HUDEP-2 (cell line): ENCODE data around the gene ENAH.
"Not testable (repeated sequence)": the region's sequence is repeated elsewhere in the genome, so short reads cannot be mapped to it uniquely, and the experiment has no call there.

Experiments
- DNase-seq, 76 experiments: peaks; one replicate each; lab custom pipeline; 2025; ENCODE audit not compliant: unreplicated experiment in 76 of 76; lab: John Stamatoyannopoulos, UW

ENAH gene

DNA sequence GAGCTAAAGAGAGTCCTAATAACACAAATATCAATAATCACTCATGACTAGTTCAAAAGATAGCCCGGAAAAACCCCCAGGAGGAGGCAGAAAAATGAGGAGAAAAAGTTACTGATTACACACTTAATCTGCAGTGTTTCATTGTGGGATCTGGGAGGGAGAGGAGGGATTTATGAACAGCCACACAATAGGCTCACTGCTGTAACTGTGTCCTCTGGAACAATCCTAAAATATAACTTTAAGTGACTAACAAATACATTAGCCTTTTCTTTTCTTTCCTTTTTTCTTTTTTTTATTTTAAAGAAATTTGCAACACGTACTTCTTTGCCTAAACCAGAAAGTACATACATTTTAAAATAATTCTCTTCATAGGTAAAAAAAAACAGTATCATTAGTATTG, 118.8 kb downstream of the ENAH start:
- no peak for DNase-seq

DNA sequence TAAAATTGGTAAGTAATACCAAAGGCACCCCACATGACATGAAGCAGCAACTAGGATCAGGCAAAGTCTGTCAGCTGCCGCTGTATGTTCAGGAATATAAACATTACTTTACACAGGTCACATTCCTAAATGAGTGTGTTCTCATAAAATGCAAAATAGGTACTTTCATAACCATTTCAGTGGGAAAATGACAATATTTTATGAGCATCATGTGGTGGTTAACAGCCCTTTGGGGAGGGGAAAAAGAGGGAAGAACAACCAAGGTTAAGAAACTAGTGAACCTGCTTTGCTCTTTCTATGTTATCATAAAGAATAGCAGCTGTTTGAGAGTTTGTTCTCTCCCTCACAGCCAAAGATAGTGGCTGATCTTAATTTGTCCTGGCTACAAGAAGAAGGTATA, 119.7 kb downstream of the ENAH start:
- DNase-seq = no peak

DNA sequence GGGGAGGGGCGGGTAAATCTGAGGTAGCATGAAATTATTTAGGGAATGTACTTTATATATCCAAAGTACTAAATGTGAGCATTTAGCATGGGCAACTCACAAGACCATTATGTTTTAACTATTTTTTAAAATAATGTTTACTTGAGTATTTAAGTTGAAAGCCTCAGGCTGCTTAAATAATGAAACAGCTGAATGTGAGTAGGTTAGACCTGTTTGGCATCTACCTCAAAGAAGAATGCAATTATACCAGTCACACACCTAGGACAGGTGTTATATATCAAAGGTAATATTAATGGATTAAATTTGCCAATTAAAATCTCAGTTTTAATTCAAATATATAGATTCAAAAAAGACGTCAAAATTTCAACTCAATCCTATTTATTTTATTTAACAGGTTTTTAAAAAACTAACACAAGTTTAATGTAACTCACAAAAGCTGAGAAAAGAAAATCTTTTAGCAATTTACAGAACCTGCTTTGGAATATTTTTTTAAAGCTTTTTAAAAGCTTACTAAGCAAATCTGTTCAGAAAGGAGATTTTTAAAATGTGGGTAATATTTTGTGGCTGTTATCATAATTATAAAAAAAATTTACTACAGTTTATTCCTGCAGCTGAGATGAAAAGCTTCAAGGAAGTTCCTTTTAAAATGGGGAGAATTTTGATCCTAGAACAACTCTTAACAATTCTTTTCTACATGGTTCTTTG, 120.5 kb downstream of the ENAH start:
- no peak for DNase-seq

DNA sequence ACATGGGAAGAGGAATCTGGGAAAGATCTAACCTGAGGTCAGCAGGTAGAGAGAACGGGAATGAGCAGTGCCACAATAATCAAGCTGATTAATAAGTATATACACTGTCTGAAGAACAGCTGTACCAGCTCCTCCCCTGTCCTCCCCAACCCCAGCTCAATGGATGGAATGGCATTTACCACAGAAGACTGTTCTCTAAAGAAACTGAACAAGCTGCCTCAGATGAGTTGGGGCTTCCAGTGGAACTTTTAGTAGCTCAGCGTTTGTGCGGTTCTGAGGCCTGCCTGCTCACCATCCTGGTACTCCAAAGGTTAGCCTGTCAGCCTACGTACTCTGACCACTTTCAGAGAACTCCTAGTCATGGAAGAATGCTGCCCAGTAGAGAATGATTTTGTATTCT, 123.2 kb downstream of the ENAH start:
- no peak for DNase-seq

DNA sequence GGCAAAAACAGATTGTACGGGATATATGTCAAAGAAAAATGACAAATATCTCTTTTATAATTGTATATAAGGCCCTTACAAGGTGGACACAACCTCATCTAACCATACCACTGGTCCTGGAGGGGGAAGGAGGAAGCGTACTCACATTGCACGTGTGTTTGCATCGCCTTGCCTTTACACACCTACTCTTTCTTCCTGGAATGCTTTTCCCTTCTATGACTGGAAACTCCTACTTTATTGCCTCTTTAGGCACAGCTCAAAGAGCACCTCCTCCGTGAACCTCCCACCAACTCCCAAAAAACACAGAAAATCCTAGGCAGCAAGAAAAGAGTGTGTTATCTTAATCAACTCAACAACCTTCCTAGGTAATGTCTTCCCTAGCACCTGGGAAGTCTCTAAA, 125.3 kb downstream of the ENAH start:
- no peak for DNase-seq

DNA sequence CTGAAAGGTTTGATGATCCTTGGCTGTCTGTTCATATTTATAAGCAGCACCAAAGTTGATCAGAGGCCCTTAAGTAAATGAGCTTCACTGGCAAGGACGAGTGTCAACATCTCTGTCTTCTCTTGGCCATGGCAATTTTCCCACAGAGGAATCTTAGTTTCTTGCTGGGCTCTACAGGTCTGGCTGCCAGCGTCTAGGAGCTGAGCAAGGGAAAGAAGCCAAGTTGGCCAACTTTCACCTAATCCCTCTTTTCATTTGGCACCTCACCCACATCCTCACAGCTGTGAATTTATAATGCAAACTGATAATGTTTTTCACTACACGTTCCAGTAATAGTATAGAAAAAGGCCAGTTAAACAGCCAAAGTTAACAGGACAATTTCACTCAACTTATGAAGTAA, 126.0 kb downstream of the ENAH start:
- no peak for DNase-seq

DNA sequence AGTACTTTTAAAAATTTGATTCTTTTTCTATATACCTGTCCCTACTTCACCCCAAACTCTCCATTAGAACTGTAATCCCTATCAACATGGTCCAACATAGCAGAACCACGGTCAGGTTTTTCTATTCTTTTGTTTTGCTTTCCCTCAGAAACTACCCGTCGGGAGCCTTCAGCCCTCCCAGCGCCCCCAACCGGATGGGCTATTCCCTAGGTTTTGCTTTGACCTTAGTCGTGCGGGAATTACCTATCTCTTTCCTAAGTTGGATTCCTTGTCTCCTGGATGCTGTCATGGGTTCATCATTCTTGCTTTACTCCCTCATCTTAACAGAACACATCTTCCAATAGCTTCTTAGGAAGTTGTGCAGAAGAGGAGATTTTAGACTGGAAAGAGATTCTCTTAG, 127.5 kb downstream of the ENAH start:
- DNase-seq = no peak

DNA sequence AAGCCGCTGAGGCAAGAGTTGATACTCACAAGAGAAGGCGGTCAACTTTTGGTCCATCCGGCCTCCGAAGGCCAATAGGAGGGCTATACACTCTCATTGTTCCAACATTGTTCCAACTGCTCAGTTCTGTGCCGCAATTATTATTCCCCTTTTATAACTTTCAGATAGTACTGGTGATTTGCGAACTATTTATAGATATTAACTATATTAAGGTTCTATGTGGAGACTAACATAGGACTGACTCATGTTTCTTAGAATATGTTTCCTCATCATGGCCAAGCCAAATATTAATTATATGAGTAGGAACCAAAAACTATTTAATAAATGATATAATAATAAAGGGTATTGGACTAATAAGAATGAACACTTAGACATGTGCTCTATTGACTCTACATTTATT, 128.4 kb downstream of the ENAH start:
- DNase-seq = no peak

DNA sequence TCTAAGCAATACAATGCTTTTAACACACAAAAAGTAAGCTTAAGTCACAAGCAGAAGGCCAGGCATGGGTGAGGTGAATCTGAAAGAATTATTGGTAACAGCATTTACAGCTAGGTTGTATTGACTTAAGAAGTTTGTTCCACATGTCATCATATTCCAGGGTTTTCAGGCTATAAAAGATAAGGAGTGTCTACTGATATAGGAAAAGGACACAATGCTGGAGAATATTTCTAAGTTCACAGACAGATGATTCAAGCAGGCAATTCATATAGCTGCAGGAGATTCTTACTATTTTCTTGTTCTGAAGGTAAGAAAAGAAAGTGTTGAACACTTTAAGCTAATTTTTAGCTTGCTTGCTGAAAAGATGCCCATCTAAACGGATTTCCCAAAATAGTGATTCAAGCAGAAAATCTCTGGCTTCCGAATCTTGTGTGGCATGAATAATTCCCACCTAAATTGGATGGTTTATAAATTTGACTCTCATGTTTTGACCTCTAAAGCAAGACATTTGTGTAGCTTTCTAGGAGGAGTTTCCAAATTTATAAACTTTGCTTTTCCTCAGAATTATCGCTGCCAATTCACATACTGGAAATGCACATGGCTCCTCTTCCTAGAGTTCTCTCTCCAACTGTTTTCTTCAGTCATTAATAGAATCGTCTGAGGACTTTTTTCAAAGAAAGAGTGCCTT, 129.5 kb downstream of the ENAH start:
- DNase-seq = no peak

DNA sequence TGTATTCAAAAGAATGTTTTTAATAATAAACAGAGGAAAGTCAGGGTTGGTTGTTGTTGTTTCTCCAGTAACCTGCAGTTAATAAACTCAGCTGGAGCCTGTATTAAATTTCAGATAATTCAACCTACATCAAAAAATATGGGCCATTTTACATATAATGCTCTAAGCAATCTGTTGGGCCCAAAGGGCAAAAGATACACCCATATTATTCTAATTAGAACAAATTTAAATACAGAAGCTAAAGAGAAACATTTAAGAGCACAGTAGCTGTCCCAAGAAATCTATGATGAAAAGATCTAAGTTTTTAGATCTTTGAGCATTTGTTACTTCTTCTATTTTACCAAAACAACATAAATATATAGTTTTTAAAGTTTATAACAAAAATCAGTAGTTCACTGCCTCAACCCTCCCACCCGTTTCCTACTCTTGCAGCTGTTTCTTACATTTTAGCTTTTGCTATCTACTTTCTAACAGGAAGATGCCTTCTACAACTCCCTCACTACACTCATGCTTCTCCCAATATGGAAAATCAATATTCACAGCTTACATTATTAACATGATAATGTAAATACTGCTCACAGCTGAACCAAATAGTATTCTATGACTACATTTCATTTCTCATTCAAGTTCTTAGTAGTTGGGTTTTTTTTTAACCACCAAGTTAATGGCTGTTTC, 130.2 kb downstream of the ENAH start:
- DNase-seq = no peak

DNA sequence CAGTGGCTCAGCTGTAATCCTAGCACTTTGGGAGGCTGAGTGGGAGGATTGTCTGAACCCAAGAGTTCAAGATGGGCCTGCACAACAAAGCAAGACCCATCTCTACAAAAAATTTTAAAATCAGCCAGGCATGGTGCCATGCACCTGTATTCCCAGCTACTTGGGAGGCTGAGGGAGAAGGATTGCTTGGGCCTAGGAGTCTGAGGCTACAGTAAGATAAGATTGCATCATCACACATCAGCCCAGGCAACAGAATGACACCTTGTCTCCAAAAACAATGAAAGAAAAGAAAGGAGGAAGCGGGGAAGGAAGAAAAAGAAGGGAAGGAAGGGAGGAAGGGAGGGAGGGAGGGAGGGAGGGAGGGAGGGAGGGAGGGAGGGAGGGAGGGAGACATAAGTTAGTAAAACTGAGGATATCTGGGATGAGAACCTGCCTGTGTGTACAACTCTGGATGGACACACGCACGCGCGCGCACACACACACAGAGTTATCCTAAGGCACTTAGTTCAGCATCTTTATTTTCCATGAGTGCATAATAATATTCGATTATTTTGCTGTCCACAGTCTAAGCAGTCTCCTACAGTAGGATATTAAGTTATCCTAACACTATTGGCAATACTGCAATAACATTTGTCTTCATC, 132.2 kb downstream of the ENAH start:
- no peak for DNase-seq

DNA sequence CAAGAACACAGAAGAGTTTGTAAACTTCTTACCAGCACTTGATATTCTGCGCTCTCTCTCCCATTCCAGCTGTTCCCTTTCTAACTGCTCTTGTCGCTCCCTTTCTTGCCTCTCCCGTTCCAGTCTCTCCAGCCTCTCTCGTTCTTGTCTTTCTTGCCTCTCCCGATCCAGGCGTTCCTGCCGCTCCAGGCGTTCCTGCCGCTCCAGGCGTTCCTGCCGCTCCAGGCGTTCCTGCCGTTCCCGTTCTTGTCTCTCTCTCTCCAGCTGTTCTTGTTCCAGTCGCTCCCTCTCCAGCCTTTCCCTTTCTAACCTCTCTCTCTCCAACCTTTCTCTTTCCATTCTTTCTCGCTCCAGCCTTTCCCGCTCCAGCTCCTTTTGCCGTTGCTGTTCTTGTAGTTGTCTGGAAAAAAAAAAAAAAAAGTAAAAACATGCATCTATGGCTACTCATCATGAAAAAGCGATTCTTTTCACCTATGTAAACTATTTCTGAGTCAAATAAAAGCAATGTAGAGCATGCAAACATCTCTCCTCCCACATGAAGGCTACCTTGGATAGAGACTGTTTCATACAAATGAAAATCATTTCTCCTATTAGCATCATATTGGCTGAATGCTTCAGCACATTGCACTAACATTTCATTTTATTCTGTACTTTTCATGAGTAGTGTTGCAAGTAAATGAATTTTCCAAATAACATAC, 133.6 kb downstream of the ENAH start:
- DNase-seq = no peak

DNA sequence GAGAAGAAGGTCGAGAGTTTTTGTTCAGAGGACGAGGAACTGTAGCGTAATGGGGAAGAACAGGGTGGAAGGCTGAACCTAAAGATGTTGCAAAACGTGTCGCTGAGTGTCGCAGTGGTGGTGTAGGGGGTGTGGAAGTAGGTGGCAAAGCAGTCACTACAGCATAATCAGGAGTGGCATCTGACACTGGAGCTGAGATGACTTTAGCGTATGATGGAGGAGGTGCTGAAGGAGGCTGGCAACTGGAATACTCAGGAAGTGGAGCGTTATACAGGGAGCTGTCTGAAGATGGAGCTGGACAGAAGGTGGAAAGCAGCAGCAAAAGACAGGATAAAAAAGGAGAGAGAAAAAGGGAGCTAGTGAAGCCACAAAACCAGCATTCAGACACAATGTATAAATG, 135.2 kb downstream of the ENAH start:
- no peak for DNase-seq

DNA sequence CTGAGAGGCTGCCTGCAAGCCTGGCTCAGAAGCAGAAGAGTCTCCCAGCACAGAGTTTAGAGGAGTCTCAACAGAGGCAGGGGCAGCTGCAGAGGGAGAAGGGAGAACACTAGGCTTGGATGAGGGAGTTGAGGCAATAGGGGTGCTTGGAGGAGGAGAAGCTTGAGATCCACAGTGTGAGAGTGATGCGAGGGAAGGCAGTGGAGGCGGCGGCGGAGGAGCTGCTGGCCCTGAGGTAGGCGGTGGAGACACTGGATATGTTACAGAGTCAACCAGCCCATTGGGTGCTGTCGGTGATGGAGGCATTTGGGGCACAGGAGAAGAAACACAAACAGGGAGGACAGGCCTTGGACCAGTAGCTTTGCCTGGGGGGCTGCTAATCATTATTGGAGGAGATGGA, 135.7 kb downstream of the ENAH start:
- DNase-seq = no peak

DNA sequence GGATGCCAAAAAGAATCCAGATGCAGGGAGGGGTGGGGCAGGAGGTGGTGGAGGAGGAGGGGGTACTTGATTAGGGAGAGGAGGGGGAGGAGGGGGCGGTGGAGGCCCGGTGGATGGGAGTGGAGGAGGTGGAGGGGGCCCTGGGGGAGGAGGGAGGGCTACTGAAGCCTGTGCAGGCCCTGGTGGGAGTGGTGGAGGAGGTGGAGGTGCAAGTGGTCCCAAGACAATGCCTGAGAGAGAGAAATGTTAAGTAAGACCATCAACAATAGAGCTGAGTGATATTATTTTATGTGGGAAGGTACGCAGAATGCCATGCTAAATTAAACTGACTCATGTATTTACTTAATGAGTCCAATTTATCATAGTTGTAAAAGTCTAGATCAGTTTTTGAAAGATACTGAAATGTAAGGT, 138.2 kb downstream of the ENAH start:
- no peak for DNase-seq

DNA sequence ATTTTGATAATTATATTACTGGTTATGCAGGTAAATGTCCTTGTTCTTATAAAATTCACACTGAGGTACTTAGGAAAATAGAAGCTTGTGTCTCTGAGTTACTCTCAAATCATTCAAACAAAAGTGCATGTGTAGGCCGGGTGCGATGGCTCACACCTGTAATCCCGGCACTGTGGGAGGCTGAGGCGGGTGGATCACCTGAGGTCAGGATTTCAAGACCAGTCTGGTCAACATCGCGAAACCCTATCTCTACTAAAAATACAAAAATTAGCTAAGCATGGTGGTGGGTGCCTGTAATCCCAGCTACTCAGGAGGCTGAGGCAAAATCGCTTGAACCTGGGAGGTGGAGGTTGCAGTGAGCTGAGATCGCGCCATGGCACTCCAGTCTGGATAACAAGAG, 139.3 kb downstream of the ENAH start:
- DNase-seq = not testable (repeated sequence)

DNA sequence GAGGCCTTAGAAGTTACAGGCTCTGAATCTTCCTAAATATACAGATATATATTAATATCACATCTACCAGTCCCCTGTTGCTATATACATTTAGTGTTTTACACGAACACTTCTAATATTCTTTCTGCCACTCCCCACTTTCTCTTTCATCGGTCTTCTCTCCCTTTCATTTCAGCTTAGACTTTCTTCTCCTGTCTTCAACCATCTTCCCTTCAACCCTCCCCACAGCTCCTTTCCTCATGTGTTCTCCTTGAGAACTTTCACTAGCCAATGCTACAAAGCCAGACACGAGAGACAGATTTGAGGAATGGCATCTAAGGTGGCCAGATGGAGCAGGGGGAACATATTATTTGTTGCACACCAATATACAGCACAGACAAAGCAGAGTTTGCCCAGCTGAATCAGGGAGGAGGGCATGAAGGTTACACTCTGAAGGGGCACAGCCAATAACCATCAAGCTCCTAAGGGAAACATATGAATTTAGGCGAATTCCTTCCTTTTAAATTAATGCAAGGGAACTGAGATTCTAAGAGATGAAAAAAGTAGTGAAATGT, 141.0 kb downstream of the ENAH start:
- no peak for DNase-seq

DNA sequence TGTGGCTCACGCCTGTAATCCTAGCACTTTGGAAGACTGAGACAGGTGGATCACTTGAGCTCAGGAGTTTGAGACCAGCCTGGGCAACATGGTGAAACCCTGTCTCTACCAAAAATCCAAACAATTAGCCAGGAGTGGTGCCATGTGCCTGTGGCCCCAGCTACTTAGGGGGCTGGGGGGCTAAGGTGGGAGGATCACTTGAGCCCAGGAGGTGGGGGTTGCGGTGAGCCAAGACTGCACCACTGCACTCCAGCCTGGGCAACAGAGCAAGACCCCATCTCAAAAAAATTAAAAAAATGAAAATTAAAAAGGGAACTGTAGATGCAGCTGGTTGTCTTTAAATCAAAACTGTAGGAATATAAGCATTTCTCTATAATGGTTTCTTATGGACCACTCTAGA, 142.2 kb downstream of the ENAH start:
- DNase-seq = not testable (repeated sequence)

DNA sequence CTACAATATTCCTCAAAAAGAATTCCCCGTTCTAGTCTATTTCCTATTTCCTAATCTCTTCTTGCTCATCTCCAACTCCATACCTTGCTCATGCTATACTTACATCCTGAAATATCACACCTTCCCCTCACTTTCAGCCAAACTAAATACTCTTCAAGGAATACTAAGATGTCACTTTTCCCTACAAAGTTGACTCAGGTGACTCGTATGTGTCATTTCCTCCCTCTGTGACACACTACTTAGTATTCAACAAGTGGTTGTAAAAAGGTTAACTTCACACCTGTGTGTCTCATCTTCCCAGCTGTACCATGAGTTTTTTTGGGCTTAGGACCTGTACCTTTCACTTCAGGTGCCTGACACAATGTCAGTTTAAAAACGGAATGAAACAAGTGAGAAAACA, 143.2 kb downstream of the ENAH start:
- DNase-seq = no peak

DNA sequence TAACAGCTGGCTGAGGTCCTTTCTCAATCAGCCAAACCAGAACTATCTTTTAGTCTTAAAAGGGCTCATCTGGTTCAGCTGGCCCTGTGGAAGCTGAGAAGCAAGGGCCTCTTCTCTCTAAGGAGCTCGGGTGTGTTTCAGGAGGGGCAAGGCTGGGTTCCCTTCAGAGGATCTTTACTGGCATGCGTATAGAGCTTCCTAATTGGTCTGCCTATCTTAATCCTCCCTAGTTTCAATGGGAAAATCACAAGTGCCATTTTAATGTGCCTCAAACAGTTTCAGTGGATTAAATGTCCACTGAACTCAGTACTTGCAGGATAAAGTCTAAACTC, 143.6 kb downstream of the ENAH start:
- DNase-seq = no peak
